HCT116 (cell line): ENCODE results near the gene PSORS1C2. TPM values are rescaled to one million over a fixed set of nuclear protein-coding genes. Genes with fewer than 3 reads are reported as not detected.

Experiments
- ATAC-seq: fragments of 200-7000 bp; cut with Tn5 transposase; 2 replicates; pipeline ENCODE4 v1.9.1; 2020; ENCODE audit warnings: mild to moderate bottlenecking, moderate library complexity
- BruUV-seq: library from RNA; stranded (reverse); fragments of 400-500 nt; replicated peaks from 2 replicates; lab custom pipeline; 2021; lab: Mats Ljungman, UMichigan
- CTCF ChIA-PET: fragments of 300-600 bp; sonication (Branson Sonifier 250); formaldehyde crosslinking; loops from one replicate; lab custom pipeline; 2021; ENCODE audit warnings: antibody characterized with exemption; lab: Charles Lee
- POLR2A ChIA-PET: fragments of 300-600, 350-600 bp; sonication (Branson Sonifier 250); formaldehyde crosslinking; loops from one replicate; lab custom pipeline; 2021; ENCODE audit warnings: antibody characterized with exemption; lab: Charles Lee
- RAD21 ChIA-PET, 2 experiments: fragments of 300-600 bp; sonication (Branson Sonifier 250); formaldehyde crosslinking; loops; one replicate each; lab custom pipeline; 2023; ENCODE audit warnings: low total read pairs in 2 of 2; ENCODE audit not compliant: uncharacterized antibody in 2 of 2, unreplicated experiment in 2 of 2, low non-redundant PET in 1 of 2; lab: Charles Lee
- DNase-seq: peaks from one replicate; pipeline ENCODE4 v3.0.0-alpha.2; 2010; ENCODE audit warnings: low read depth, low spot score
- H2AFZ ChIP-seq: fragments of 200-600 bp; shearing (Covaris generic), sonication (generic); 2 replicates; pipeline ENCODE4 v1.6.1; 2017; ENCODE audit warnings: low read depth, mixed run types, mixed read lengths, antibody characterized with exemption, low read length; ENCODE audit not compliant: poor library complexity, severe bottlenecking
- H3K27ac ChIP-seq: 2 replicates; pipeline ENCODE4 v1.5.1; 2012; ENCODE audit warnings: low read depth, low read length
- H3K27me3 ChIP-seq: fragments of 200-600 bp; sonication (generic); 2 replicates; pipeline ENCODE4 v1.6.1; 2016; ENCODE audit warnings: mixed run types, low read length, mixed read lengths; ENCODE audit not compliant: insufficient read depth
- H3K36me3 ChIP-seq, 2 experiments: fragments of 200-500 bp in 1 of 2; fragments of 200-600 bp in 1 of 2; sonication (Bioruptor generic) in 1 of 2; sonication (generic) in 1 of 2; 2 replicates each; pipeline versions ENCODE4 v1.5.1 to v1.6.1; 2014 to 2016; ENCODE audit warnings: low read length in 2 of 2, inconsistent platforms in 1 of 2, mixed read lengths in 1 of 2, mixed run types in 1 of 2; ENCODE audit not compliant: insufficient read depth in 2 of 2, control insufficient read depth in 1 of 2
- H3K4me1 ChIP-seq, 2 experiments: fragments of 200-600 bp in 1 of 2; sonication (generic) in 1 of 2; 2 replicates each; pipeline versions ENCODE4 v1.5.1 to v1.6.1; 2012 to 2017; ENCODE audit warnings: low read length in 2 of 2, inconsistent platforms in 1 of 2, mild to moderate bottlenecking in 1 of 2, mixed read lengths in 1 of 2, mixed run types in 1 of 2, moderate library complexity in 1 of 2; ENCODE audit not compliant: insufficient read depth in 2 of 2, control insufficient read depth in 1 of 2
- H3K4me2 ChIP-seq: fragments of 200-600 bp; sonication (generic); 2 replicates; pipeline ENCODE4 v1.6.1; 2017; ENCODE audit warnings: mixed run types, low read length, mixed read lengths
- H3K4me3 ChIP-seq, 2 experiments: fragments of 200-600 bp in 1 of 2; sonication (generic) in 1 of 2; replicated peaks in 1 of 2; 2 replicates each; pipeline ENCODE4 v1.5.1; 2011 to 2016; ENCODE audit warnings: low read length in 2 of 2, control low read depth in 1 of 2, low read depth in 1 of 2, mild to moderate bottlenecking in 1 of 2, mixed read lengths in 1 of 2, mixed run types in 1 of 2
- H3K79me2 ChIP-seq: fragments of 200-600 bp; sonication (generic); 2 replicates; pipeline ENCODE4 v1.6.1; 2017; ENCODE audit warnings: mild to moderate bottlenecking, mixed run types, low read length, moderate library complexity, mixed read lengths; ENCODE audit not compliant: insufficient read depth
- H3K9ac ChIP-seq: fragments of 200-600 bp; sonication (generic); 2 replicates; pipeline ENCODE4 v1.6.1; 2016; ENCODE audit warnings: low read length, mixed read lengths
- H3K9me2 ChIP-seq: fragments of 200-600 bp; sonication (generic), shearing (Covaris generic); 2 replicates; pipeline ENCODE4 v1.6.1; 2017; ENCODE audit warnings: mixed run types, mild to moderate bottlenecking, moderate library complexity; ENCODE audit not compliant: insufficient read depth
- H3K9me3 ChIP-seq, 2 experiments: fragments of 200-500 bp in 1 of 2; fragments of 200-600 bp in 1 of 2; sonication (Bioruptor generic) in 1 of 2; sonication (generic) in 1 of 2; 2 replicates each; pipeline ENCODE4 v1.6.1; 2014 to 2017; ENCODE audit warnings: low read length in 2 of 2, mixed read lengths in 2 of 2, inconsistent platforms in 1 of 2, low read depth in 1 of 2, mild to moderate bottlenecking in 1 of 2, mixed run types in 1 of 2, moderate library complexity in 1 of 2; ENCODE audit not compliant: control insufficient read depth in 1 of 2, insufficient read depth in 1 of 2
- H4K20me1 ChIP-seq: fragments of 200-600 bp; sonication (generic), shearing (Covaris generic); 2 replicates; pipeline ENCODE4 v1.6.1; 2017; ENCODE audit warnings: mixed run types, mild to moderate bottlenecking, moderate library complexity; ENCODE audit not compliant: insufficient read depth
- CEBPB ChIP-seq: IDR thresholded peaks from 2 replicates; pipeline ENCODE4 v1.6.1; 2012; ENCODE audit warnings: low read depth
- CTCF ChIP-seq, 3 experiments: fragments of 200-600 bp in 1 of 3; sonication (generic) in 1 of 3; IDR thresholded peaks in 2 of 3; conservative IDR thresholded peaks in 1 of 3; 2 replicates each; pipeline ENCODE4 v1.5.1; 2012 to 2017; ENCODE audit warnings: low read depth in 2 of 3, low read length in 2 of 3, antibody characterized with exemption in 1 of 3, borderline replicate concordance in 1 of 3, control low read depth in 1 of 3, mild to moderate bottlenecking in 1 of 3, mixed read lengths in 1 of 3, mixed run types in 1 of 3, moderate library complexity in 1 of 3; ENCODE audit not compliant: insufficient read depth in 1 of 3
- ELF1 ChIP-seq: IDR thresholded peaks from 2 replicates; pipeline ENCODE4 v1.6.1; 2012; ENCODE audit warnings: low read depth, borderline replicate concordance
- EZH2 ChIP-seq: fragments of 200-600 bp; sonication (generic); IDR thresholded peaks from 2 replicates; pipeline ENCODE4 v1.6.1; 2017; ENCODE audit warnings: antibody characterized with exemption, mixed run types
- EZH2phosphoT487 ChIP-seq: fragments of 200-600 bp; IDR thresholded peaks from 2 replicates; pipeline ENCODE4 v1.6.1; 2018; ENCODE audit warnings: antibody characterized with exemption, borderline replicate concordance
- FOSL1 ChIP-seq: IDR thresholded peaks from 2 replicates; pipeline ENCODE4 v1.6.1; 2012; ENCODE audit warnings: low read depth
- MAX ChIP-seq: IDR thresholded peaks from 2 replicates; pipeline ENCODE4 v1.6.1; 2012
- POLR2AphosphoS5 ChIP-seq: IDR thresholded peaks from 2 replicates; pipeline ENCODE4 v1.6.1; 2011; ENCODE audit warnings: mild to moderate bottlenecking, low read depth, low read length, moderate library complexity
- RAD21 ChIP-seq: IDR thresholded peaks from 2 replicates; pipeline ENCODE4 v1.6.1; 2012; ENCODE audit warnings: low read depth, mild to moderate bottlenecking
- REST ChIP-seq: IDR thresholded peaks from 2 replicates; pipeline ENCODE4 v1.6.1; 2012; ENCODE audit warnings: low read depth
- SIN3A ChIP-seq: IDR thresholded peaks from 2 replicates; pipeline ENCODE4 v1.6.1; 2012; ENCODE audit warnings: low read depth
- SP1 ChIP-seq: IDR thresholded peaks from 2 replicates; pipeline ENCODE4 v1.6.1; 2012; ENCODE audit warnings: low read depth
- SRF ChIP-seq: IDR thresholded peaks from 2 replicates; pipeline ENCODE4 v1.6.1; 2012; ENCODE audit warnings: low read depth
- YY1 ChIP-seq: IDR thresholded peaks from 2 replicates; pipeline ENCODE4 v1.6.1; 2011; ENCODE audit warnings: low read length, low read depth, moderate library complexity, mild to moderate bottlenecking; ENCODE audit not compliant: insufficient replicate concordance; ENCODE audit errors: extremely low read depth
- ZBTB33 ChIP-seq: IDR thresholded peaks from 2 replicates; pipeline ENCODE4 v1.6.1; 2011; ENCODE audit warnings: mild to moderate bottlenecking, low read length, moderate library complexity; ENCODE audit not compliant: insufficient replicate concordance; ENCODE audit errors: extremely low read depth
- ZFX ChIP-seq: fragments of 450-650 bp; IDR thresholded peaks from 2 replicates; pipeline ENCODE4 v1.6.1; 2017
- ZNF274 ChIP-seq: fragments of 200-500 bp; sonication (Bioruptor generic); IDR thresholded peaks from 2 replicates; pipeline ENCODE4 v1.6.1; 2014; ENCODE audit warnings: mild to moderate bottlenecking, low read depth, low read length, inconsistent platforms
- intact Hi-C: fragments of 100-400 bp; cut with micrococcal nuclease; formaldehyde crosslinking; loops from 2 replicates; pipeline ENCODE4 v1.10.0; 2022
- total RNA-seq: library from RNA; stranded (reverse); gene quantifications from one replicate; pipeline ENCODE4 v1.2.1, GENCODE V29; 2021; ENCODE audit not compliant: unreplicated experiment

PSORS1C2 gene
- total RNA-seq, 1 experiment from 2014 or later = not detected

GRCh38 chr6:31135710-31136109 lies 3.2 kb downstream of the PSORS1C2 start:
- POLR2A ChIA-PET = no interaction called here
- H2AFZ ChIP-seq = no peak overlapping the region
- peaks cover 4 to 13% of the 10 kb centered on the region in 2 experiments; a peak in 3 of 4 replicates for H3K4me1 ChIP-seq
- no peak for ATAC-seq
- RAD21 ChIA-PET = no interaction called here
- H3K9ac ChIP-seq = no peak overlapping the region
- H3K36me3 ChIP-seq = no peaks in the 10 kb centered on the region
- TF ChIP-seq SRF (no peak), CTCF (IDR thresholded peaks at IDR 0.05 in 2 of 3, conservative IDR thresholded peaks at IDR 0.05 in 1 of 3; ENCODE audit: borderline replicate concordance in 1 of 3, insufficient read depth in 1 of 3, low read depth in 2 of 3, low read length in 2 of 3) (no peak), EZH2phosphoT487 (no peak), YY1 (no peak), RAD21 (no peak), SIN3A (no peak), CEBPB (no peak), FOSL1 (no peak), EZH2 (no peak), REST (no peak), SP1 (no peak), ZBTB33 (no peak), ZFX (no peak), POLR2AphosphoS5 (no peak), ELF1 (no peak), ZNF274 (no peak), MAX (no peak)
- H3K9me2 ChIP-seq = no peaks in the 10 kb centered on the region
- H3K4me3 ChIP-seq = no peak overlapping the region
- DNase-seq = no peak
- H3K4me2 ChIP-seq = no peak overlapping the region
- BruUV-seq = no TSS peak
- no peaks in the 10 kb centered on the region for H3K27me3 ChIP-seq
- no peaks in the 10 kb centered on the region for H3K79me2 ChIP-seq
- CTCF ChIA-PET = interaction anchor here (1.0 kb wide), 1 partner anchor 61 kb away, joined by 3 read pairs; no protein-coding TSS in a partner anchor
- no peak overlapping the region for H3K27ac ChIP-seq
- intact Hi-C loops = no loop called here
- H3K9me3 ChIP-seq = no peaks in the 10 kb centered on the region
- no peaks in the 10 kb centered on the region for H4K20me1 ChIP-seq
